Common myeloid progenitor, CD34-positive (primary cell): ENCODE measurements around the gene RAB7A.

ENCODE experiments used
- CTCF ChIA-PET: fragments of 350-600 bp; sonication (Branson Sonifier 250); formaldehyde crosslinking; loops from one replicate; lab custom pipeline; 2021; ENCODE audit warnings: antibody characterized with exemption; lab: Charles Lee
- POLR2A ChIA-PET: fragments of 350-600 bp; sonication (Branson Sonifier 250); formaldehyde crosslinking; loops from one replicate; lab custom pipeline; 2021; ENCODE audit warnings: antibody characterized with exemption; lab: Charles Lee
- DNase-seq, 3 donors: peaks; one replicate each; pipeline versions ENCODE4 v3.0.0 to v3.0.0-alpha.2; 2013
- H3K27ac ChIP-seq, 2 experiments: 1 replicate in 1 of 2; 2 replicates in 1 of 2; pipeline ENCODE4 v1.7.0; 2013; ENCODE audit warnings: inconsistent platforms in 2 of 2, low read length in 2 of 2, mild to moderate bottlenecking in 2 of 2, low read depth in 1 of 2, moderate library complexity in 1 of 2; ENCODE audit not compliant: severe bottlenecking in 2 of 2, insufficient read depth in 1 of 2, poor library complexity in 1 of 2
- H3K27me3 ChIP-seq, 5 experiments: replicated peaks in 2 of 5; 1 replicate in 3 of 5; 2 replicates in 2 of 5; pipeline versions ENCODE4 v1.6.1 to v1.7.0; 2013; ENCODE audit warnings: low read length in 4 of 5, mild to moderate bottlenecking in 2 of 5, moderate library complexity in 2 of 5, inconsistent platforms in 1 of 5; ENCODE audit not compliant: insufficient read depth in 5 of 5, control insufficient read depth in 4 of 5
- H3K36me3 ChIP-seq, 4 experiments: 1 replicate in 2 of 4; 2 replicates in 2 of 4; pipeline versions ENCODE4 v1.6.1 to v1.7.0; 2013; ENCODE audit warnings: low read length in 3 of 4, control low read depth in 1 of 4, mild to moderate bottlenecking in 1 of 4; ENCODE audit not compliant: control insufficient read depth in 4 of 4, insufficient read depth in 4 of 4
- H3K4me1 ChIP-seq, 4 experiments: 1 replicate in 3 of 4; 2 replicates in 1 of 4; pipeline versions ENCODE4 v1.6.1 to v1.7.1; 2013; ENCODE audit warnings: low read length in 3 of 4, mild to moderate bottlenecking in 3 of 4, control low read depth in 1 of 4, inconsistent platforms in 1 of 4, moderate library complexity in 1 of 4; ENCODE audit not compliant: control insufficient read depth in 4 of 4, insufficient read depth in 4 of 4; ENCODE audit errors: control extremely low read depth in 1 of 4
- H3K4me3 ChIP-seq, 7 experiments: 1 replicate in 4 of 7; 2 replicates in 3 of 7; pipeline versions ENCODE4 v1.5.1 to v1.7.0; 2013; ENCODE audit warnings: mild to moderate bottlenecking in 7 of 7, low read length in 6 of 7, moderate library complexity in 6 of 7, inconsistent platforms in 2 of 7, low read depth in 2 of 7, control low read depth in 1 of 7; ENCODE audit not compliant: insufficient read depth in 4 of 7, control insufficient read depth in 1 of 7; ENCODE audit errors: extremely low read depth in 1 of 7
- H3K9me3 ChIP-seq, 5 experiments: 1 replicate in 4 of 5; 2 replicates in 1 of 5; pipeline versions ENCODE4 v1.6.1 to v1.7.1; 2013; ENCODE audit warnings: low read length in 4 of 5, mild to moderate bottlenecking in 2 of 5, inconsistent platforms in 1 of 5, low read depth in 1 of 5, moderate library complexity in 1 of 5; ENCODE audit not compliant: control insufficient read depth in 4 of 5, insufficient read depth in 2 of 5; ENCODE audit errors: control extremely low read depth in 1 of 5
- WGBS: methylation state at CpG from one replicate; pipeline ENCODE4 v1.1.5; 2013; ENCODE audit not compliant: insufficient coverage; 5-methylcytosine and 5-hydroxymethylcytosine counted together

The RAB7A gene

DNA sequence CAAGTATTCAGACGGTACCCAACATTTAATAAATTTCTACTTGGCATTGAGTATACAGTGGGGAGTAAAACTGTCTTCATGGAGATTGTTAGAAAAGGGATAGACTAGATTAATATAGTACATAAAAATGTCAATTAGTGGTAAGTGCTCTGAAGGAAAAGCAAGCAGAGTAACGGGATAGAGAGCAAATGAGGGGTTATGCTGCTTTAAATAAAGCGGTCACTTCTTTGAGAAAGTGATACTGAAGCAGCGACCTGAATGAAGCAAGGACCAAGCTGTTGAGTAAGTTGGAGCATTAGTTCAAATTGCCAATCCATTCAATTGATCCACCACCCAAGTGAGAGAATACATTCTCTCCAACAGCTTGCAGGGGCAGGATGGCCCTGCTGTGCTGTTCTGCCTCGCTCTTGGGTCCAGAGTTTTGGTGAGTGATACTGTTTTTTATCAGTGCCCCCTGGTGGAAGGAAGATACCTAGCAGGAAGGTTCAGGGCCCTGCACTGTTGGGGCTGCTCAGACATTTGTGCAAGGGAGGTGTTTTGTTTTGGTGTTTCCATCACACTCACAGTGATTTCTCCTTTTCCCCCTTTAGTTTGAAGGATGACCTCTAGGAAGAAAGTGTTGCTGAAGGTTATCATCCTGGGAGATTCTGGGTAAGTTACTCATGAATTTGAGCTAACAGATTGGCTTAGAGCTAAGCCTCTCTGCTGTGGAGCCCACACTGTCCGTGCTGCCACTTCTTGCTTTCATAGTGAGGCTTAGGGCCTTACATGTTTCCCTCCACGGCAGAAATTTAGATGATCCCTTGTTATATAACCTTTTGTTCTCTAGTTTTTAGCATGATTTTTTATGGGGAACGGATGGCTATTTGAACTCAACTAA, 69.0 kb downstream of the RAB7A start:
- WGBS: 58% methylated on average over 5 of the region's 8 CpGs
- DNase-seq: peak; percentile 63 to 75 (median 72)

DNA sequence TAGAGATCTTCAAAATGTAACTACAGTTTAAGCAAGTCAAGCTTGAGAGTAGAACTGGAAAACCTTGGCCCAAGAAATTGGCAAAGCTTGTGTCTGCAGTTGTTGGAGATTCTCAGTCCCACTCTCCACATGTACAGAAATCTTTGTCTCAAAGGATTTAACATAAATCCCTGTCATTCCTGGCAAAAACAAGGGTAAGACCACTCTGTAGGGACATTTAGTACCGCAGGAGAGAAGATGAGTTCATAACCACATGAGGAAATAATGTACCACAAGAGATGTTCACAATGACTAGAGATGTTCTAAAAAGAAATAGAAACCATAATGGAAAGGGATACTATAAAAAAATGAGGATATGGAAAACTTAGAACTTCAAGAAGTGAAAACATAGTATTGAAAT, 73.7 kb downstream of the RAB7A start:
- peaks cover 23 to 39% (median 30%) of the 10 kb centered on the region in 4 experiments for H3K4me1 ChIP-seq
- H3K9me3 ChIP-seq: no peaks in the 10 kb centered on the region
- ChIA-PET POLR2A (interaction anchor here (1.3 kb wide), 1 partner anchor 146 kb away, joined by 3 read pairs; no protein-coding TSS in a partner anchor), CTCF (interaction anchor here (0.7 to 2.9 kb wide), 13 partner anchors 8 to 134 kb away, joined by 3 to 15 read pairs (median 3); no protein-coding TSS in a partner anchor)
- no peak for DNase-seq
- no peaks in the 10 kb centered on the region for H3K27me3 ChIP-seq
- no peak overlapping the region for H3K27ac ChIP-seq
- no peak overlapping the region for H3K4me3 ChIP-seq
- H3K36me3 ChIP-seq: peaks cover 19 to 56% (median 41%) of the 10 kb centered on the region in 4 experiments
- no CpG with 5 or more reads among the region's 1 CpG for WGBS

More for the DNA sequence above, 69.0 kb downstream of the RAB7A start:
- peaks cover 16 to 46% (median 38%) of the 10 kb centered on the region in 4 experiments for H3K36me3 ChIP-seq
- H3K27me3 ChIP-seq: no peaks in the 10 kb centered on the region
- ChIA-PET CTCF (interaction anchor here (0.6 to 4.4 kb wide), 29 partner anchors 9 to 179 kb away, joined by 3 to 26 read pairs (median 4); no protein-coding TSS in a partner anchor), POLR2A (no interaction called here)
- H3K27ac ChIP-seq: no peak overlapping the region
- no peaks in the 10 kb centered on the region for H3K9me3 ChIP-seq
- H3K4me1 ChIP-seq: peaks cover 11 to 45% (median 31%) of the 10 kb centered on the region in 4 experiments
- no peak overlapping the region for H3K4me3 ChIP-seq

DNA sequence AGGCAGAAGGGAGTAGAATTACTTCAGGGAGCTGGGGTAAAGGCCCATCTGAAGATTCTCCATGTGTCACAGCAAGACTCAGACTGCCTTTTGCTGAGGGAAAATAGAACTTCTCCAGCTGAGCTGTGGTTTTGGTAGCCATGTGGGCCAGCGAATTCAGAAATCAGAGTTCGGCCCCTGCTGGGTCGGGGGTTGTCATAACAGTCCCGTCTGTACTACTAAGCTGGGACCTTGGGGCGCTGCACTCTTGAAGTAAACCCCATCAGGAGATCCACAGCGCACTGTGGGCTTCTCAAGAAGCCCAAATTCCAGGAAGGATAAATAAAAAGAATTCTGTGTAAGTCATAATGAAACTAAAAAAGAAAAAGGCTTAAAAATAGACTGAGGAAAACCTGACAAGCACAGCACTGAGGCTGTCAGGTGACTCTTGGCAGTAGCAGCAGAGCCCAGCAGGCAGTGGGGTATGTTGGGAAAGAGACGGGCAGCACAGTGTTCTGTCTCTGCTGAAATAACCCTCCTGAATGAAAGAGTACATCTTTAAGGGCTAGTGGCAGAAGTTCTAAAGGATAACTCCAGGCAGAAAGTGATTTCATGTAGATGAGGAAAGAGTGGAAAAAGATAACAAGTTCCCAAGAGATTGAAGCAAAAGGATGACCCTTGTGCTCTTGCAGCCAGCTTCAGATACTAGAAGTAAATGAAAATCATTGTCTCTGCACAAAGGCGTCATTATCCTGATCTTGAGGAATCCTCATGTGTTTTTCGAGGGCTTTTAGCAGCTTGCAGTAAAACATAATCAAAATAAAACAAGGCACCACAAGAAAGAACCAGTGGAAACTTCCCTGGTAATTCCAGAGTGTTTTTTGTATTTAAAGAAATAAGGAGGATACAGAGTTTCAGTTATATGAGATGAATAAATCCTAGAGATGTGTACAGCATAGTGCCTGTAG, 74.5 kb downstream of the RAB7A start:
- H3K27ac ChIP-seq: peak overlapping the region in 1 of 2 experiments; percentile 8
- peaks cover 26 to 44% (median 33%) of the 10 kb centered on the region in 4 experiments for H3K4me1 ChIP-seq
- no peak for DNase-seq
- CTCF ChIA-PET: interaction anchor here (0.7 to 2.9 kb wide), 11 partner anchors 8 to 135 kb away, joined by 3 to 15 read pairs (median 4); no protein-coding TSS in a partner anchor
- H3K36me3 ChIP-seq: peaks cover 19 to 58% (median 41%) of the 10 kb centered on the region in 4 experiments
- H3K9me3 ChIP-seq: no peaks in the 10 kb centered on the region
- 85% methylated on average over 8 of the region's 9 CpGs for WGBS
- H3K27me3 ChIP-seq: no peaks in the 10 kb centered on the region
- POLR2A ChIA-PET: no interaction called here
- H3K4me3 ChIP-seq: peak overlapping the region in 1 of 7 experiments; percentile 3

DNA sequence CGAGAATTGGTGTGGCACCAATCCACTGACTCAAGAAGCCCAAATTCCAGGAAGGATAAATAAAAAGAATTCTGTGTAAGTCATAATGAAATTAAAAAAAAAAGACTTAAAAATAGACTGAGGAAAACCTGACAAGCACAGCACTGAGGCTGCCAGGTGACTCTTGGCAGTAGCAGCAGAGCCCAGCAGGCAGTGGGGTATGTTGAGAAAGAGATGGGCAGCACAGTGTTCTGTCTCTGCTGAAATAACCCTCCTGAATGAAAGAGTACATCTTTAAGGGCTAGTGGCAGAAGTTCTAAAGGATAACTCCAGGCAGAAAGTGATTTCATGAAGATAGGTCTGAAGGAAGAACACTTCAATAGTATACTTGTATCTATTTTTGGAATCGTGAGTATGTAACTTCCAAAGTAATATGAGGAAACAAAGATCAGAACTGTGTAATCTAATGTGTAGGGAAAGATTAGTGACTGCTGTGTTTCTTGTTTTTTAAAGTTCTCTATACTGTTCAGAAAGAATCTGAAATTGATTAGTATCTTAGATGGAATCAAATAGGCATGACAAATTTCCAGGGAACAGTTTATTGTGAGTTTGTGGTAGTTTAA, 75.9 kb downstream of the RAB7A start:
- Histone ChIP-seq H3K9me3 (no peaks in the 10 kb centered on the region), H3K36me3 (peaks cover 22 to 57% (median 40%) of the 10 kb centered on the region in 4 experiments), H3K4me1 (peaks cover 27 to 56% (median 43%) of the 10 kb centered on the region in 4 experiments), H3K27ac (no peak overlapping the region), H3K27me3 (no peaks in the 10 kb centered on the region), H3K4me3 (no peak overlapping the region)
- no peak for DNase-seq
- 33% methylated on average over 1 of the region's 2 CpGs for WGBS
- ChIA-PET POLR2A (no interaction called here), CTCF (no interaction called here)

DNA sequence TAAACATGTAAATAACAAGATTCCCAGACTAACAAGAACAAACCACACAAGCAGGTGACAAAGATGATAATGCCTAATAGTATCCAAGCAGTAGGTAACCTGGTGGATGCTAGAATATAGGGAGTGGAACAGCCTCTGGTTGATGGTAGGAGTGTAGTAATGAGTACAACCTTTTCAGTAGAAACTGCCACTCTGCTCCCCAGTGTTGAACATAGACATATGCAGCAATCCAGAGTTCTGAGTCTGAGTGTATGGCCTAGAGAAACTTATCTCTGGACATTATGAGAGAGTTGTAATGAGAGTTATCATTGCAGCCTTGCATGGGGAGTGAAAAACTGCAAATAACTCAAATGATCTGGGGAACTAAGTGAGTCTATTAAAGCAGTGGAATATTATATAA, 77.3 kb downstream of the RAB7A start:
- H3K9me3 ChIP-seq: no peaks in the 10 kb centered on the region
- DNase-seq: peak in 1 of 3 donors; percentile 13
- peak overlapping the region in 3 of 7 experiments; percentile 54 to 72 (median 62) for H3K4me3 ChIP-seq
- H3K27me3 ChIP-seq: no peaks in the 10 kb centered on the region
- POLR2A ChIA-PET: no interaction called here
- H3K36me3 ChIP-seq: peaks cover 21 to 54% (median 37%) of the 10 kb centered on the region in 4 experiments
- CTCF ChIA-PET: interaction anchor here (0.6 to 2.8 kb wide), 4 partner anchors 9 to 116 kb away, joined by 3 to 15 read pairs (median 5); no protein-coding TSS in a partner anchor
- peaks cover 27 to 56% (median 43%) of the 10 kb centered on the region in 4 experiments for H3K4me1 ChIP-seq
- peak overlapping the region; percentile 51 to 73 for H3K27ac ChIP-seq
